ENCODE data around the gene ZNFX1.
"Not testable (repeated sequence)": the region's sequence is repeated elsewhere in the genome, so short reads cannot be mapped to it uniquely, and the experiment has no call there.

Gene ZNFX1

DNA sequence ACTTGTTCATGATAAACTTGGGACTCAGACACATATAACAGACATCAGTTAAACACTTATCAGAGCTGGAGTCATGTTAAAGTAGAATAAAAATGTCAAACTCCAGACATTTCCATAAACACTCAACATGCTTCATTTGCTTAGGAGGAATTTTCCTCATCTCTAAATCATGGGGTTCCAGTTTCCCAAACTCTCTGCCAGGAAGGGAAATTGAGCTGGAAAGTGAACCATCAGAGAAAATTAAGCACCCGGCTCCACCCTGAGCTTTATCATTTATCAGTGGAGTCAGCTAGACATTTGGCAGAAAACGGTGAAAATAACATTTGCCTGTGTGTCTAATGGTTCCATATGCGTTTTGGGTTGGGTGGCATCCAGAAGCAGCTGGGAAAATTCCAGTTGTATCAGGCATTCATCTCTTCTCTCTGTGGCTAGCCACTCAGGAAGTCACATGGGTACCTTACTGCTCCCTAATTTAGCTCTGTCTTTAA lies 25.3 kb upstream of the ZNFX1 start:
- H3K4me1 ChIP-seq: peaks cover 0 to 8% (median 3%) of the 10 kb centered on the region in 4 donors
- no peaks in the 10 kb centered on the region for H3K9me3 ChIP-seq
- no peaks in the 10 kb centered on the region for H3K27me3 ChIP-seq
- intact Hi-C loops (cut with DNase I; ENCODE audit: low total_unique reads): no loop called here
- H3K27ac ChIP-seq: no peak overlapping the region
- H3K36me3 ChIP-seq: no peaks in the 10 kb centered on the region
- no peak for DNase-seq
- TF ChIP-seq, protein P1, sequence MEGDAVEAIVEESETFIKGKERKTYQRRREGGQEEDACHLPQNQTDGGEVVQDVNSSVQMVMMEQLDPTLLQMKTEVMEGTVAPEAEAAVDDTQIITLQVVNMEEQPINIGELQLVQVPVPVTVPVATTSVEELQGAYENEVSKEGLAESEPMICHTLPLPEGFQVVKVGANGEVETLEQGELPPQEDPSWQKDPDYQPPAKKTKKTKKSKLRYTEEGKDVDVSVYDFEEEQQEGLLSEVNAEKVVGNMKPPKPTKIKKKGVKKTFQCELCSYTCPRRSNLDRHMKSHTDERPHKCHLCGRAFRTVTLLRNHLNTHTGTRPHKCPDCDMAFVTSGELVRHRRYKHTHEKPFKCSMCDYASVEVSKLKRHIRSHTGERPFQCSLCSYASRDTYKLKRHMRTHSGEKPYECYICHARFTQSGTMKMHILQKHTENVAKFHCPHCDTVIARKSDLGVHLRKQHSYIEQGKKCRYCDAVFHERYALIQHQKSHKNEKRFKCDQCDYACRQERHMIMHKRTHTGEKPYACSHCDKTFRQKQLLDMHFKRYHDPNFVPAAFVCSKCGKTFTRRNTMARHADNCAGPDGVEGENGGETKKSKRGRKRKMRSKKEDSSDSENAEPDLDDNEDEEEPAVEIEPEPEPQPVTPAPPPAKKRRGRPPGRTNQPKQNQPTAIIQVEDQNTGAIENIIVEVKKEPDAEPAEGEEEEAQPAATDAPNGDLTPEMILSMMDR (IDR thresholded peaks at IDR 0.05): no peak
- no peak overlapping the region for H3K4me3 ChIP-seq

- H3K9me3 ChIP-seq: no peaks in the 10 kb centered on the region
- intact Hi-C loops (cut with DNase I; ENCODE audit: low total_unique reads): no loop called here
- peaks cover 0 to 2% (median 0%) of the 10 kb centered on the region in 4 donors for H3K4me1 ChIP-seq
- H3K27me3 ChIP-seq: no peaks in the 10 kb centered on the region
- no peak overlapping the region for H3K27ac ChIP-seq
- DNase-seq: peak in 1 of 2 donors; percentile 45
- H3K4me3 ChIP-seq: no peak overlapping the region
- TF ChIP-seq, protein P1 (IDR thresholded peaks at IDR 0.05): no peak
- peaks cover 0 to 25% (median 2%) of the 10 kb centered on the region in 3 donors for H3K36me3 ChIP-seq
Observed at GRCh38 chr20:49297605-49298530, 20.0 kb upstream of the ZNFX1 start.

DNA sequence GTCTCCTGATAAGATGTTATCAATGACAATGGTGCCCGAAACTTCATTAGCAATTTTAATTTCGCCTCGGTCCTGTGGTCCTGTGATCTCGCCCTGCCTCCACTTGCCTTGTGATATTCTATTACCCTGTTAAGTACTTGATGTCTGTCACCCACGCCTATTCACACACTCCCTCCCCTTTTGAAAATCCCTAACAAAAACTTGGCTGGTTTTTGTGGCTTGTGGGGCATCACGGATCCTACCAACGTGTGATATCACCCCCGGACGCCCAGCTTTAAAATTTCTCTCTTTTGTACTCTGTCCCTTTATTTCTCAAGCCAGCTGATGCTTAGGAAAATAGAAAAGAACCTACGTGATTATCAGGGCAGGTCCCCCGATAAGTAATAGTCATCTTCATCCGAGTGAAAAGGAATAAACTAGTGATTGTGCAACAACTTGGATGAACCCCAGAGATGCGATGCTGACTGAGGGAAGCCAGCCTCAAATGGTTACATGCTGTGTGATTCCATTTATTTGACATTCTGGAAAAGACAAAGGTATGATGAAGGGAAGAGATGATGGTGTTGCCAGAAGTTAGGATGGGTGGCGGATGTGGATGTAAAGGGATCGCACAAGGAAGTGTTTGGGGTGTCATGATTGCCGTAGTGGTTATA lies 16.3 kb upstream of the ZNFX1 start:
- H3K27me3 ChIP-seq; H3K4me3 ChIP-seq; H3K4me1 ChIP-seq; intact Hi-C loops (cut with DNase I; ENCODE audit: low total_unique reads); DNase-seq; H3K27ac ChIP-seq; H3K9me3 ChIP-seq: not testable (repeated sequence)
- H3K36me3 ChIP-seq: peaks cover 28 to 62% (median 40%) of the 10 kb centered on the region in 3 donors

- Histone ChIP-seq H3K4me1 (peaks cover 0 to 4% (median 2%) of the 10 kb centered on the region in 4 donors), H3K36me3 (peaks cover 35 to 72% (median 49%) of the 10 kb centered on the region in 3 donors), H3K27me3 (no peaks in the 10 kb centered on the region), H3K27ac (no peak overlapping the region), H3K4me3 (no peak overlapping the region), H3K9me3 (no peaks in the 10 kb centered on the region)
- TF ChIP-seq, protein P1 (IDR thresholded peaks at IDR 0.05): no peak
- DNase-seq: no peak
- intact Hi-C loops (cut with DNase I; ENCODE audit: low total_unique reads): no loop called here
Observed at GRCh38 chr20:49293122-49293521, 15.3 kb upstream of the ZNFX1 start.

GRCh38 chr20:49292010-49292409 lies 14.2 kb upstream of the ZNFX1 start:
- no peak overlapping the region for H3K4me3 ChIP-seq
- DNase-seq: no peak
- H3K9me3 ChIP-seq: peaks cover 0 to 7% (median 6%) of the 10 kb centered on the region in 3 donors
- peaks cover 0 to 14% (median 4%) of the 10 kb centered on the region in 4 donors for H3K4me1 ChIP-seq
- intact Hi-C loops (cut with DNase I; ENCODE audit: low total_unique reads): no loop called here
- TF ChIP-seq, protein P1 (IDR thresholded peaks at IDR 0.05): no peak
- H3K27ac ChIP-seq: no peak overlapping the region
- peaks cover 43 to 74% (median 57%) of the 10 kb centered on the region in 3 donors for H3K36me3 ChIP-seq
- no peaks in the 10 kb centered on the region for H3K27me3 ChIP-seq

GRCh38 chr20:49291200-49291599 lies 13.3 kb upstream of the ZNFX1 start:
- TF ChIP-seq, protein P1 (IDR thresholded peaks at IDR 0.05): no peak
- Histone ChIP-seq H3K27me3 (no peaks in the 10 kb centered on the region), H3K36me3 (peaks cover 51 to 81% (median 65%) of the 10 kb centered on the region in 3 donors), H3K4me1 (peaks cover 0 to 14% (median 4%) of the 10 kb centered on the region in 4 donors), H3K9me3 (peaks cover 0 to 16% (median 14%) of the 10 kb centered on the region in 3 donors), H3K27ac (no peak overlapping the region), H3K4me3 (no peak overlapping the region)
- DNase-seq: no peak
- intact Hi-C loops (cut with DNase I; ENCODE audit: low total_unique reads): no loop called here
